ENCODE results near the gene TEDC1. TPM values are rescaled to one million over a fixed set of nuclear protein-coding genes. Genes with fewer than 3 reads are reported as not detected.

TEDC1 gene
- total RNA-seq, 4 donors from 2014 or later = 5.5 to 20.4 (median 14.2) TPM

GRCh38 chr14:105465209-105466031 is 25.6 kb upstream of the TEDC1 start:
- 73 to 79% methylated on average over 17 to 18 of the region's 20 CpGs for WGBS, 2 donors
- DNase-seq (ENCODE audit: low spot score in 2 of 2) = no peak
- Histone ChIP-seq H3K9me3 (no peaks in the 10 kb centered on the region), H3K27ac (peak overlapping the region in 1 of 4 donors; percentile 86), H3K4me1 (peaks cover 0 to 28% (median 9%) of the 10 kb centered on the region in 4 donors), H3K4me3 (no peak overlapping the region), H3K27me3 (no peaks in the 10 kb centered on the region), H3K36me3 (peaks cover 0 to 100% (median 11%) of the 10 kb centered on the region in 3 donors)
- TF ChIP-seq EP300 (IDR thresholded peaks at IDR 0.05) (no peak), POLR2A (IDR thresholded peaks at IDR 0.05) (no peak), CTCF (IDR thresholded peaks at IDR 0.05) (no peak)

GRCh38 chr14:105466531-105467248 is 24.4 kb upstream of the TEDC1 start:
- 94 to 95% methylated on average over 27 to 37 of the region's 53 CpGs for WGBS, 2 donors
- Histone ChIP-seq H3K9me3 (no peaks in the 10 kb centered on the region), H3K27ac (peak overlapping the region in 2 of 4 donors; percentile 12 to 86), H3K36me3 (peaks cover 0 to 98% (median 4%) of the 10 kb centered on the region in 3 donors), H3K4me1 (peaks cover 0 to 37% (median 9%) of the 10 kb centered on the region in 4 donors), H3K4me3 (no peak overlapping the region), H3K27me3 (no peaks in the 10 kb centered on the region)
- no peak for DNase-seq (ENCODE audit: low spot score in 2 of 2)
- TF ChIP-seq EP300 (IDR thresholded peaks at IDR 0.05) (no peak), POLR2A (IDR thresholded peaks at IDR 0.05) (no peak), CTCF (IDR thresholded peaks at IDR 0.05) (no peak)

- no peak for DNase-seq (ENCODE audit: low spot score in 2 of 2)
- 78 to 84% methylated on average over 9 to 20 of the region's 20 CpGs for WGBS, 2 donors
- TF ChIP-seq EP300 (IDR thresholded peaks at IDR 0.05) (no peak), CTCF (IDR thresholded peaks at IDR 0.05) (no peak), POLR2A (IDR thresholded peaks at IDR 0.05) (no peak)
- H3K9me3 ChIP-seq = no peaks in the 10 kb centered on the region
- H3K4me3 ChIP-seq = no peak overlapping the region
- peak overlapping the region in 3 of 4 donors; percentile 26 to 86 (median 51) for H3K27ac ChIP-seq
- peaks cover 0 to 44% (median 9%) of the 10 kb centered on the region in 4 donors for H3K4me1 ChIP-seq
- peaks cover 0 to 91% (median 4%) of the 10 kb centered on the region in 3 donors for H3K36me3 ChIP-seq
- no peaks in the 10 kb centered on the region for H3K27me3 ChIP-seq
Measured at GRCh38 chr14:105467249-105467941, 23.7 kb upstream of the TEDC1 start.

- peak overlapping the region; percentile 26 to 86 (median 60) for H3K27ac ChIP-seq
- 79 to 84% methylated on average over 16 to 22 of the region's 22 CpGs for WGBS, 2 donors
- TF ChIP-seq POLR2A (IDR thresholded peaks at IDR 0.05) = no peak
- TF ChIP-seq EP300 (IDR thresholded peaks at IDR 0.05) = no peak
- no peak for TF ChIP-seq CTCF (IDR thresholded peaks at IDR 0.05)
- peaks cover 0 to 85% (median 4%) of the 10 kb centered on the region in 3 donors for H3K36me3 ChIP-seq
- no peak for DNase-seq (ENCODE audit: low spot score in 2 of 2)
- H3K27me3 ChIP-seq = no peaks in the 10 kb centered on the region
- H3K4me1 ChIP-seq = peaks cover 0 to 50% (median 14%) of the 10 kb centered on the region in 4 donors
- H3K4me3 ChIP-seq = no peak overlapping the region
- H3K9me3 ChIP-seq = no peaks in the 10 kb centered on the region
Measured at GRCh38 chr14:105467942-105468471, 23.0 kb upstream of the TEDC1 start.
